Small intestine (tissue), 16 donors: ENCODE measurements around the gene UGT2A1. TPM values are rescaled to one million over a fixed set of nuclear protein-coding genes. Genes with fewer than 3 reads are reported as not detected.
"Not testable (repeated sequence)": the region's sequence is repeated elsewhere in the genome, so short reads cannot be mapped to it uniquely, and the experiment has no call there.

ENCODE experiments used
- DNase-seq, 2 donors: peaks; one replicate each; pipeline versions ENCODE4 v3.0.0 to v3.0.0-alpha.2; 2013
- FAIRE-seq: peaks from 2 replicates; lab custom pipeline; 2012; peaks lifted over from hg19 to GRCh38; lab: Jason Lieb, UNC
- H3K27ac ChIP-seq, 3 donors: one replicate each; pipeline ENCODE4 v1.5.1; 2013; ENCODE audit warnings: low read length in 2 of 3, mild to moderate bottlenecking in 2 of 3, control low read depth in 1 of 3, inconsistent platforms in 1 of 3, low read depth in 1 of 3, moderate library complexity in 1 of 3
- H3K27me3 ChIP-seq, 3 donors: one replicate each; pipeline ENCODE4 v1.6.1; 2013; ENCODE audit warnings: low read length in 3 of 3, inconsistent platforms in 1 of 3; ENCODE audit not compliant: control insufficient read depth in 3 of 3, insufficient read depth in 3 of 3
- H3K36me3 ChIP-seq, 3 donors: one replicate each; pipeline ENCODE4 v1.6.1; 2013; ENCODE audit warnings: low read length in 3 of 3, inconsistent platforms in 1 of 3, low read depth in 1 of 3, mild to moderate bottlenecking in 1 of 3, moderate library complexity in 1 of 3; ENCODE audit not compliant: control insufficient read depth in 3 of 3, insufficient read depth in 2 of 3
- H3K4me1 ChIP-seq, 3 donors: one replicate each; pipeline ENCODE4 v1.6.1; 2013; ENCODE audit warnings: low read length in 2 of 3, inconsistent platforms in 1 of 3, low read depth in 1 of 3, mild to moderate bottlenecking in 1 of 3, moderate library complexity in 1 of 3; ENCODE audit not compliant: control insufficient read depth in 3 of 3, insufficient read depth in 2 of 3
- H3K4me3 ChIP-seq, 3 donors: one replicate each; pipeline ENCODE4 v1.5.1; 2013; ENCODE audit warnings: low read length in 3 of 3, control low read depth in 1 of 3, inconsistent platforms in 1 of 3, low read depth in 1 of 3, mild to moderate bottlenecking in 1 of 3, moderate library complexity in 1 of 3
- H3K9me3 ChIP-seq, 2 donors: one replicate each; pipeline ENCODE4 v1.6.1; 2013; ENCODE audit warnings: low read depth in 1 of 2, low read length in 1 of 2; ENCODE audit not compliant: control insufficient read depth in 2 of 2, insufficient read depth in 1 of 2
- WGBS, 3 donors: extraction: QIAGEN DNeasy Blood & Tissue Kit; methylation state at CpG; one replicate each; pipeline ENCODE4 v1.1.7; 2013; 5-methylcytosine and 5-hydroxymethylcytosine counted together
- long read RNA-seq, 10 donors: transcript quantifications; one replicate each; lab custom pipeline, GENCODE V29; 2026
- polyA plus RNA-seq, 4 donors: library from polyadenylated mRNA; stranded (reverse) in 3 of 4; unstranded in 1 of 4; fragments of 200-250 nt in 3 of 4; fragments of 120-200 nt in 1 of 4; gene quantifications; one replicate each; pipeline versions ENCODE4 v1.2.1 to v1.2.3, GENCODE V29; 2013
- donor health status: healthy with polysubstance abuse.
- donor health status: control.
- donor health status: control.
- donor health status: Bipolar disorder and iron deficiency.
- donor health status: healthy.

Gene UGT2A1
- under 1 TPM in 1 of 4 donors, not detected in 3; 0.03 TPM for polyA plus RNA-seq
- long read RNA-seq, donor 1 = 0 reads
- long read RNA-seq, donor 2 = 0 reads
- long read RNA-seq, donor 3 = 0 reads
- long read RNA-seq, donor 4 = 0 reads
- long read RNA-seq, donor 5 = 0 reads
- long read RNA-seq, donor 6 = 0 reads
- long read RNA-seq, donor 7 = 0 reads
- long read RNA-seq, donor 8 = 0 reads
- long read RNA-seq, donor 9 = 0 reads
- long read RNA-seq, donor 10 = 0 reads

GRCh38 chr4:69653147-69653546 lies at the start of gene UGT2A1:
Gene UGT2A1 (minus strand): TSS chr4:69653247. CDS start chr4:69647644, 5,603 bp downstream.
- no peak for FAIRE-seq
- Histone ChIP-seq H3K36me3 (no peaks in the 10 kb centered on the region), H3K27ac (no peak within 1 kb of the TSS), H3K9me3 (peaks cover 0 to 3% of the 10 kb centered on the region in 2 donors), H3K27me3 (no peaks in the 10 kb centered on the region), H3K4me3 (no peak within 1 kb of the TSS), H3K4me1 (no peaks in the 10 kb centered on the region)
- WGBS, 3 donors = 74 to 85% (median 78%) methylated on average over 1 of the region's 1 CpG
- DNase-seq = no peak

GRCh38 chr4:69702201-69702600 lies 49.2 kb upstream of the UGT2A1 start:
- no peak overlapping the region for H3K4me3 ChIP-seq
- FAIRE-seq (no peak), DNase-seq (no peak)

GRCh38 chr4:69701696-69702095 lies 48.6 kb upstream of the UGT2A1 start:
- H3K4me1 ChIP-seq = no peaks in the 10 kb centered on the region
- H3K9me3 ChIP-seq = peaks cover 0 to 17% of the 10 kb centered on the region in 2 donors
- no peak for FAIRE-seq
- no peaks in the 10 kb centered on the region for H3K27me3 ChIP-seq
- no peak for DNase-seq
- WGBS, 3 donors = 86 to 93% (median 88%) methylated on average over 4 of the region's 4 CpGs
- H3K27ac ChIP-seq = no peak overlapping the region
- H3K36me3 ChIP-seq = no peaks in the 10 kb centered on the region
- H3K4me3 ChIP-seq = no peak overlapping the region

More at GRCh38 chr4:69702201-69702600, 49.2 kb upstream of the UGT2A1 start:
- WGBS, 3 donors = 90 to 98% (median 93%) methylated on average over 3 of the region's 3 CpGs
- Histone ChIP-seq H3K4me1 (no peaks in the 10 kb centered on the region), H3K9me3 (peaks cover 0 to 14% of the 10 kb centered on the region in 2 donors), H3K27ac (no peak overlapping the region), H3K27me3 (no peaks in the 10 kb centered on the region), H3K36me3 (no peaks in the 10 kb centered on the region)

- H3K4me3 ChIP-seq = no peak overlapping the region
- H3K27ac ChIP-seq = no peak overlapping the region
- peaks cover 0 to 21% of the 10 kb centered on the region in 2 donors for H3K9me3 ChIP-seq
- H3K36me3 ChIP-seq = no peaks in the 10 kb centered on the region
- H3K4me1 ChIP-seq = no peaks in the 10 kb centered on the region
- H3K27me3 ChIP-seq = no peaks in the 10 kb centered on the region
- no peak for FAIRE-seq
- DNase-seq = no peak
- WGBS, 3 donors = 87 to 92% (median 88%) methylated on average over 1 of the region's 1 CpG
Measured at GRCh38 chr4:69697536-69698242, 44.6 kb upstream of the UGT2A1 start.

GRCh38 chr4:69689599-69689998 lies 36.6 kb upstream of the UGT2A1 start:
- Histone ChIP-seq H3K27ac (no peak overlapping the region), H3K36me3 (no peaks in the 10 kb centered on the region), H3K4me3 (no peak overlapping the region), H3K4me1 (no peaks in the 10 kb centered on the region), H3K9me3 (peaks cover 0 to 2% of the 10 kb centered on the region in 2 donors), H3K27me3 (no peaks in the 10 kb centered on the region)
- WGBS, 3 donors = 0 to 6% (median 0%) methylated on average over 1 of the region's 1 CpG
- FAIRE-seq (no peak), DNase-seq (peak; percentile 61 to 68)

GRCh38 chr4:69684804-69685203 lies 31.8 kb upstream of the UGT2A1 start:
- H3K27me3 ChIP-seq = no peaks in the 10 kb centered on the region
- WGBS, 3 donors = 59 to 76% (median 66%) methylated on average over 4 of the region's 4 CpGs
- no peak for DNase-seq
- no peaks in the 10 kb centered on the region for H3K4me1 ChIP-seq
- H3K4me3 ChIP-seq = no peak overlapping the region
- H3K9me3 ChIP-seq = no peaks in the 10 kb centered on the region
- FAIRE-seq = no peak
- H3K27ac ChIP-seq = no peak overlapping the region
- H3K36me3 ChIP-seq = no peaks in the 10 kb centered on the region

- no peak for FAIRE-seq
Measured at GRCh38 chr4:69668680-69669079, 15.6 kb upstream of the UGT2A1 start.

GRCh38 chr4:69664009-69664408 lies 11.0 kb upstream of the UGT2A1 start:
- not testable (repeated sequence) for H3K9me3 ChIP-seq, H3K27me3 ChIP-seq, FAIRE-seq, H3K36me3 ChIP-seq, H3K4me1 ChIP-seq, DNase-seq, H3K27ac ChIP-seq, H3K4me3 ChIP-seq
- 84 to 93% (median 91%) methylated on average over 21 to 22 of the region's 22 CpGs for WGBS, 3 donors

More at GRCh38 chr4:69668680-69669079, 15.6 kb upstream of the UGT2A1 start:
- Histone ChIP-seq H3K4me3 (no peak overlapping the region), H3K27me3 (no peaks in the 10 kb centered on the region), H3K36me3 (no peaks in the 10 kb centered on the region), H3K9me3 (no peaks in the 10 kb centered on the region), H3K4me1 (no peaks in the 10 kb centered on the region), H3K27ac (no peak overlapping the region)
- no peak for DNase-seq
